WTC11 (cell line): ENCODE data around the gene CHRM4. TPM values are rescaled to one million over a fixed set of nuclear protein-coding genes. Genes with fewer than 3 reads are reported as not detected.

Source experiments
- ATAC-seq: fragments of 200-7000 bp; cut with Tn5 transposase; 2 replicates; pipeline ENCODE4 v1.10.0; 2021; ENCODE audit warnings: mild to moderate bottlenecking, moderate library complexity
- CTCF ChIA-PET: fragments of 300-600 bp; sonication (Branson Sonifier 250); formaldehyde crosslinking; loops from one replicate; lab custom pipeline; 2021; ENCODE audit warnings: antibody characterized with exemption; lab: Charles Lee
- POLR2A ChIA-PET: fragments of 350-600 bp; sonication (Branson Sonifier 250); formaldehyde crosslinking; loops from one replicate; lab custom pipeline; 2021; ENCODE audit warnings: antibody characterized with exemption; lab: Charles Lee
- DNase-seq: peaks from one replicate; pipeline ENCODE4 v3.0.0; 2021; ENCODE audit warnings: low spot score
- H3K27ac Mint-ChIP-seq: 2 replicates; pipeline ENCODE4 v1.8.0; 2021; ENCODE audit warnings: mixed read lengths
- H3K27me3 Mint-ChIP-seq: 2 replicates; pipeline ENCODE4 v1.8.0; 2021; ENCODE audit warnings: low read depth, mild to moderate bottlenecking, moderate library complexity, mixed read lengths
- H3K36me3 Mint-ChIP-seq: 2 replicates; pipeline ENCODE4 v1.8.0; 2021; ENCODE audit warnings: mixed read lengths
- H3K4me1 Mint-ChIP-seq: 2 replicates; pipeline ENCODE4 v1.8.0; 2022; ENCODE audit warnings: mixed read lengths
- H3K4me3 Mint-ChIP-seq: 2 replicates; pipeline ENCODE4 v1.8.0; 2021; ENCODE audit warnings: mild to moderate bottlenecking, moderate library complexity, mixed read lengths
- H3K9me3 Mint-ChIP-seq: 2 replicates; pipeline ENCODE4 v1.8.0; 2021; ENCODE audit warnings: mixed read lengths
- ATF6 ChIP-seq: sonication (generic); formaldehyde crosslinking; IDR thresholded peaks from 2 replicates; pipeline ENCODE4 v1.8.1; 2023; ENCODE audit warnings: mild to moderate bottlenecking, missing genetic modification reagents
- CREB1 ChIP-seq: sonication (generic); formaldehyde crosslinking; IDR thresholded peaks from 2 replicates; pipeline ENCODE4 v1.8.0; 2023; ENCODE audit warnings: mild to moderate bottlenecking, missing genetic modification reagents
- FOXP1 ChIP-seq: sonication (generic); formaldehyde crosslinking; IDR thresholded peaks from 2 replicates; pipeline ENCODE4 v1.8.0; 2022; ENCODE audit warnings: missing genetic modification reagents, mild to moderate bottlenecking, moderate library complexity, borderline replicate concordance
- FOXP4 ChIP-seq: sonication (generic); formaldehyde crosslinking; IDR thresholded peaks from 2 replicates; pipeline ENCODE4 v1.8.0; 2022; ENCODE audit warnings: mild to moderate bottlenecking, missing genetic modification reagents
- IRF2 ChIP-seq: sonication (generic); formaldehyde crosslinking; IDR thresholded peaks from 2 replicates; pipeline ENCODE4 v1.8.0; 2022; ENCODE audit warnings: low read depth, missing genetic modification reagents, borderline replicate concordance
- NFATC4 ChIP-seq: fragments of 250-450 bp; sonication (Bioruptor Pico); IDR thresholded peaks from 2 replicates; pipeline ENCODE4 v1.9.0; 2021; ENCODE audit warnings: mild to moderate bottlenecking
- NFYB ChIP-seq: sonication (generic); formaldehyde crosslinking; conservative IDR thresholded peaks from 2 replicates; pipeline ENCODE4 v1.8.0; 2022; ENCODE audit warnings: low read depth, missing genetic modification reagents
- PRDM15 ChIP-seq: sonication (generic); formaldehyde crosslinking; IDR thresholded peaks from 2 replicates; pipeline ENCODE4 v1.8.0; 2022; ENCODE audit warnings: missing genetic modification reagents
- SMAD3 ChIP-seq: sonication (generic); formaldehyde crosslinking; IDR thresholded peaks from 2 replicates; pipeline ENCODE4 v1.8.0; 2022; ENCODE audit warnings: missing genetic modification reagents, mild to moderate bottlenecking, borderline replicate concordance
- SMAD4 ChIP-seq: sonication (generic); formaldehyde crosslinking; IDR thresholded peaks from 2 replicates; pipeline ENCODE4 v1.8.0; 2022; ENCODE audit warnings: mild to moderate bottlenecking, missing genetic modification reagents
- SP1 ChIP-seq: sonication (generic); formaldehyde crosslinking; conservative IDR thresholded peaks from 2 replicates; pipeline ENCODE4 v1.8.1; 2022; ENCODE audit warnings: missing genetic modification reagents
- ZNF232 ChIP-seq: sonication (generic); formaldehyde crosslinking; IDR thresholded peaks from 2 replicates; pipeline ENCODE4 v1.8.0; 2022; ENCODE audit warnings: mild to moderate bottlenecking, missing genetic modification reagents
- total RNA-seq: library from RNA; stranded (reverse); gene quantifications from 3 replicates; pipeline ENCODE4 v1.2.3, GENCODE V29; 2021
- TF ChIP-seq, protein P1 (sequence below): sonication (generic); formaldehyde crosslinking; IDR thresholded peaks from 2 replicates; pipeline ENCODE4 v1.8.1; 2023; ENCODE audit warnings: mild to moderate bottlenecking, missing genetic modification reagents
- TF ChIP-seq, protein P2 (sequence below): sonication (generic); formaldehyde crosslinking; IDR thresholded peaks from 2 replicates; pipeline ENCODE4 v1.8.1; 2022; ENCODE audit warnings: mild to moderate bottlenecking, moderate library complexity, missing genetic modification reagents
- TF ChIP-seq, protein P3 (sequence below): sonication (generic); formaldehyde crosslinking; IDR thresholded peaks from 2 replicates; pipeline ENCODE4 v1.8.1; 2023; ENCODE audit warnings: mild to moderate bottlenecking, missing genetic modification reagents, moderate library complexity

Gene CHRM4
- total RNA-seq, 1 experiment from 2014 or later, result 0.85 TPM

DNA sequence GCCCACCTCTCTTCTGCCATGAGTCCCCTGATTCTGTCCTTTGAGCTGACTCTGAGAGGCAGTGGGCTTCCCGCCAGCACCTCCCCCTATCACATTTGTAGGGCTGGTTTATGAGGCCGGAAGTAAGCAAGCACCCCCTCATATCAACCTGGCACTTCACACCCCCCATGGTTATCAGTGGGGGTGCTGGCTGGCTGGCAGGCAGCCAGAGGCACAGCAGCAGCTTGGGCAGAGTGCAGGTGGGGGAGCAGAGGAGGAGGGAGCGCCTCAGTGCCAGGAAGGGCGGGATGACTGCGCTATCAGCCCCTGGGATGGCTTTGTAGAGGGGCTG lies 22.9 kb upstream of the CHRM4 start:
- Mint-ChIP-seq H3K4me3 (no peak overlapping the region), H3K27ac (0 out of 2 replicates have a peak overlapping the region, but pooled peaks have one; percentile 8), H3K4me1 (peaks cover 6% of the 10 kb centered on the region), H3K27me3 (no peaks in the 10 kb centered on the region), H3K36me3 (peaks cover 10% of the 10 kb centered on the region), H3K9me3 (no peaks in the 10 kb centered on the region)
- DNase-seq (no peak), ATAC-seq (no peak)
- TF ChIP-seq PRDM15, result no peak
- no peak for TF ChIP-seq IRF2 (CRISPR knock-in tag)
- TF ChIP-seq SP1, result no peak
- no peak for TF ChIP-seq FOXP4
- TF ChIP-seq NFYB (CRISPR knock-in tag), result no peak
- TF ChIP-seq, protein P1, sequence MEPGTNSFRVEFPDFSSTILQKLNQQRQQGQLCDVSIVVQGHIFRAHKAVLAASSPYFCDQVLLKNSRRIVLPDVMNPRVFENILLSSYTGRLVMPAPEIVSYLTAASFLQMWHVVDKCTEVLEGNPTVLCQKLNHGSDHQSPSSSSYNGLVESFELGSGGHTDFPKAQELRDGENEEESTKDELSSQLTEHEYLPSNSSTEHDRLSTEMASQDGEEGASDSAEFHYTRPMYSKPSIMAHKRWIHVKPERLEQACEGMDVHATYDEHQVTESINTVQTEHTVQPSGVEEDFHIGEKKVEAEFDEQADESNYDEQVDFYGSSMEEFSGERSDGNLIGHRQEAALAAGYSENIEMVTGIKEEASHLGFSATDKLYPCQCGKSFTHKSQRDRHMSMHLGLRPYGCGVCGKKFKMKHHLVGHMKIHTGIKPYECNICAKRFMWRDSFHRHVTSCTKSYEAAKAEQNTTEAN (CRISPR knock-in tag), result no peak
- no peak for TF ChIP-seq FOXP1 (CRISPR knock-in tag)
- no peak for TF ChIP-seq ZNF232 (CRISPR knock-in tag)
- TF ChIP-seq SMAD3, result no peak
- TF ChIP-seq ATF6 (CRISPR knock-in tag), result no peak
- TF ChIP-seq, protein P2, sequence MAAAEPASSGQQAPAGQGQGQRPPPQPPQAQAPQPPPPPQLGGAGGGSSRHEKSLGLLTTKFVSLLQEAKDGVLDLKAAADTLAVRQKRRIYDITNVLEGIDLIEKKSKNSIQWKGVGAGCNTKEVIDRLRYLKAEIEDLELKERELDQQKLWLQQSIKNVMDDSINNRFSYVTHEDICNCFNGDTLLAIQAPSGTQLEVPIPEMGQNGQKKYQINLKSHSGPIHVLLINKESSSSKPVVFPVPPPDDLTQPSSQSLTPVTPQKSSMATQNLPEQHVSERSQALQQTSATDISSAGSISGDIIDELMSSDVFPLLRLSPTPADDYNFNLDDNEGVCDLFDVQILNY (CRISPR knock-in tag), result no peak
- TF ChIP-seq, protein P3, sequence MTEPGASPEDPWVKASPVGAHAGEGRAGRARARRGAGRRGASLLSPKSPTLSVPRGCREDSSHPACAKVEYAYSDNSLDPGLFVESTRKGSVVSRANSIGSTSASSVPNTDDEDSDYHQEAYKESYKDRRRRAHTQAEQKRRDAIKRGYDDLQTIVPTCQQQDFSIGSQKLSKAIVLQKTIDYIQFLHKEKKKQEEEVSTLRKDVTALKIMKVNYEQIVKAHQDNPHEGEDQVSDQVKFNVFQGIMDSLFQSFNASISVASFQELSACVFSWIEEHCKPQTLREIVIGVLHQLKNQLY (CRISPR knock-in tag), result no peak
- no peak for TF ChIP-seq CREB1 (CRISPR knock-in tag)
- TF ChIP-seq SMAD4 (CRISPR knock-in tag), result no peak
- no peak for TF ChIP-seq NFATC4 (CRISPR knock-in tag)
- POLR2A ChIA-PET, result no interaction called here
- CTCF ChIA-PET, result interaction anchor here (0.9 to 1.2 kb wide), 2 partner anchors 22 to 31 kb away, joined by 3 to 4 read pairs; no protein-coding TSS in a partner anchor
